ENCODE data around the gene PPID.
"Not testable (repeated sequence)": the region's sequence is repeated elsewhere in the genome, so short reads cannot be mapped to it uniquely, and the experiment has no call there.

The PPID gene

DNA sequence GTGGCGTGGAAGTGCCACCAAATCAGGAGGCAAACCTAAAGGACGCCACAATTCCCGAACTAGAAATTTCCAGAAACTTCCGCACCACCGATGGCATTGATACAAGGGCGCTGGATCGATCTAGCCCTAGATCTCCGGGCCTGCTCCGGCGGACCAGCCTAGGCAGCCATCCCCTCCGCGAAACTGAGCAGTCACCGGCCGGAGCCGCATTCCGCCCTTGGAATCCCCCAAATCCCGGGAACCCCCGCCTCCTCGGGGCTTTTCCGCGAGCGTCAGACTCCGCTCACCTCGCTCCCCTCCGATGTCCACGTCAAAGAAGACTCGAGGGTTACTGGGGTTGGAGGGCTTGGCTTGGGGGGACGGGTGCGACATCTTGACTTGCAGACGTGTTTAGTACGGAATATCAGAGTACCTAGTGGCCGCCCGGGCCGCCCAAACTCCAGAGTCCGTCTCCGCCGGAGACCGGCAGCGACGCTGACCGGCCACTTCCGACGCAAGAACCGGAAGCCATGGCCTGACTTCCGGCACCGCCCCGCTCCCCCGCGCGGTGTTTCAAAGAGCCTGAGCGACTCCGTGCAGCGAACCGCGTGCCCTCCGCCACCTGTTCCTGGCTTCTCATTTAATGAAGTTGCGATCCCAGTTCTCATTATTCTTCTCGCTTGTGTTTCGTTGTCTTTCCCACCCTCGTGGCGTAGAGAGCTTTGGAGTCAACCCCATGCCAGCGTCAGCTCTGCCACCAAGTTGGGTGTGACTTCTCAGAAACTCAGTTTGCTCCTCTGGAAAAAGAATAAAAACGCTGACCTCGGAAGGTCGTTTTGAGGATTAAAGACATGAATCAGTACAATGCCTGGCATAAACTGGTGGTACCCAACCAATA is at the start of gene PPID:
PPID (minus strand) TSS at position 480 of the 877 bp plus-strand sequence; CDS start at position 372, 108 bp downstream.
- DNase-seq = peak; percentile 83

DNA sequence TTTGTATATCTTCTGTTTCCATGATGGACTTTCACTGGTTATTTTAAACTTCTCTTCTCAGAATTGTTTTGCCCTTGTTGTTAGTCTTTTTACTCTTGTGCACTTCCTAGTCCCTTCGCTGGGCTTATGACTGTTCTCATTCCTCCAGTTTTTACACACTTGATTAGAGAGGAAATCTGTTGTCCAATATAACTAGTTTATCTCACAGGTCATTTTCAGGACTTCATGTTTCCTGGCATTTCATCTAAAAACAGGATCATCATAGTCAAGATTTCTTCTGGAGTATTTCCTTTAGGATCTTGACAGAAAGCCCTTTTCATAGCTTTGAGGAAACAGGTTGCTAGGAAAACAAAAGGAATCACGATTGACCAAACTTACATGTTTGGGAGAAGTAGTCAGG is 48.6 kb upstream of the PPID start:
- no peak for DNase-seq

DNA sequence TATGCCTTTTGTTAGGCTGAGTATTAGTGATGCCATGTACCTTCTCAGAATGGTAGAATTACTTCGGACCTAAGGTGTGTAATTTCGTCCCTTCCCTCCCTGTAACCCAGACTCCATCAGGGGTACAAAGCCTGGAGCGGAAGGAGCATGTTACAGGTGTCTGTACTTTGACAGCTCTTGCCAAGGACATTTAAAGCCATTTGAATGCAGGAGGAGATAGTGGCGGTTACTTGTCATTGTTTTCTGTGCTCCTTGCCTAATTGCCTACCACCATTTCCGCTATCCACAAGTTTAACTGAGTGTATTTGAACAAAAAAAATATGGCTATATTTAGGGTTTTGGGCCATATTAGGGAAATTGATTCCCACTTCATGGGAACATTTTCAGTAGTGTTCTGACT is 47.5 kb upstream of the PPID start:
- DNase-seq = no peak

DNA sequence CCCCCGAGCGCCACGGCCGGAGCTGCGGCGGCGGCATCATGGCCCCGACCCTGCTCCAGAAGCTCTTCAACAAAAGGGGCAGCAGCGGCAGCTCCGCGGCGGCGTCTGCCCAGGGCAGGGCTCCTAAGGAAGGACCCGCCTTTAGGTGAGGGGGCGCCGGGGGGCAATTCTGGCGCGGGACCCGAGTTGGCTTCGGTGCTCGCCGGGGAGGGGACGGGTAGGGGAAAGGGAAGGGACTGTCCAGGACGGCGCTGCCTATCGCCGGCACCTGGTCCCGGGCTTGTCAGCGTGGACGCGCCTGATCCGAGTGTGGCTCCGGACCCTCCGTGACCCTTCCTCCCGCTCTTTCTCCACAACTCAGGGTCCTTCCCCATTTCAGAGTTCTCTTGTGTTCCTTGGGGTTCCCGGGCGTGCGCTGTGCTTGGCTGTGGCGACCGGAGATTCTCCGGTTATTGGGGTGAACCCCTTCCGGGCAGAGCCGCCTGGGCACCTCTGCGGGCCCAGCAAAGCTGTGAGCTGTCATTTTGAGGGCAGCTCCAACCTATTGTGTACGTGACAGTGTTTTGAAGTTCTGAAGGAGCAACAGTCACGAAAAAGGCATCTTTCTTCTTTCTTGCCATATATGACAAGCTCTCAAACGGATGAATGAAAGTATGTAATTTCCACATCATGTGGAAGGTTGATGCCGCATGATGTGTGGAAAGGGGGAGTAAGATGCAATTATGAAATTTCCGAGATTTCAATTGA is 46.2 kb upstream of the PPID start:
- peak; percentile 51 for DNase-seq

DNA sequence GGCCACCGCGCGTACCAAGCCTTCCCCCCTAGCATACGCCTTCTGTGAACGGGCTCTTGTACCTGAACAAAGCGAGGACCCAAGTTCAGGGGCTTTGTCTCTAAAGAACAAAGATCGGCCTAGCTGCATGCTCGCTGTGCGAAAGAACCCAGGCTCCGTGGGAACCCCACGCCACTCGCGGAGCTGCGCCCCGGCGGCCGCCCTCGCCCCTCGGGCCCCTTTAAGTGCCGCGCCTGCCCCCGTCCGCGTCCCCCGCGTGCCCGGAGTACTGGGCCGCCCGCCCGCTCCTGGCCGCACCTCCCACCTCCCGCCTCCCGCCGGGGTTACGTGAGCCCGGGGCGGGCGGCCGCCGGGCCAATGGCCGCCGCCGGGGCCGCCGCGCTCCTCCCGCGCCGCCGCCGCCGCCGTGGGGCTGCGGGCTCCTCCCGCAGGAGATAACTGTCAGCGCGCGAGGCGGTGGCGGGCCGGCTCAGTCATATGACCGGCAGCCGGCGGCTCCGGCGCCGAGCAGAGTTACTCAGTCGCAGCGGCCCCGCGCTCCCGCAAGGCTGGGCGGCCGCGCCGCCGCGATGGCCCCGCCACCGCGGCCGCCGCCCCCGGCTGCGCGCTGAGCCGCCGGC is 45.5 kb upstream of the PPID start, which contains the start of gene FNIP2:
FNIP2 (plus strand) TSS at position 472 of the 620 bp plus-strand sequence. CDS start 187 bp downstream, outside the sequence.
- DNase-seq = peak; percentile 79

DNA sequence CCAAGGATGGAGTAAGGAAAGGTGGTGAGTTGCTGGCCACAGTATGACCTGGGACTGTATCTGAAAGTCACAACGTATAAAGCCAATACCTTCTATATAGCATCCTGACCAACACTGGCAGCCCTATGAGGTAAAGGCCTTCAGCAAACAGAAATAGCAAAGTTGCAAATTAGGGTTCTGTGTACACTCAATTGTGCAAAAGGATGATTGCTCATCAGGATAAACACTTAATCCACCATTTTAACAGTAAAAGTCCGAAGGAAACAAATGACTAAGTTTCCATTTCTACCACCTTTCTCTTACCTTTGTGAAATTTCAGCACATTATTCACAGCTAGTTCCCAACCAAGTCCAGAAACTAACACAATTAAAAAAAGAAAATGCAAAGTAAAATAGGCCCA is 44.3 kb upstream of the PPID start:
- DNase-seq = no peak

DNA sequence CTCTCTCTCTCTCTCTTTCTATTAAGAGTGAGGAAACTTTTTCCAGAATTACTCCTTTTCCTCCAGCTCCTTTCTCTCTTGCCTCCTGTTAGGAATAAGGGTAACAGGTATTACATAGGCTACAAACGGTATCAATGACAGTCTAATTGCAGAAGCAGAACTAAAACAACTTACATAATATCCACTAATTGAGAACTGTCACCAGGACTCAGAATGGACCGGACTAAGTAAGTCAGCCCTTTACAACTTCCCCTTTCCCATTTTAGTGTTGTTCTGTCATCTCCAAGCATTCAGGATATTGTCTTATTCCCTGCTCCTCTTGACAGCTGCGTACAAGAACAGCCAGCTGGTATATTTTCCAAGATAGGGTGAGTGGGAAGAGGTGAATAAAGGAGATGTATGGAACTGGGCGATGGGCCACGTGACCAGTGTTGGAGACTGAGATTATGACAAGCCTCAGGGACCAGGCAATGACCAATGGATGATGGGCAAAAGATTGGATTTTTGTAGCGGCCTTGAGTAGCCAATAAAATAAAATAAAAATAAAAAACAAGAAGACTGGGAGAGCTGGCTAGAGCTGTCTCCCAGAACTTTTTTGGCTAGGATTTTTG is 43.3 kb upstream of the PPID start:
- no peak for DNase-seq

DNA sequence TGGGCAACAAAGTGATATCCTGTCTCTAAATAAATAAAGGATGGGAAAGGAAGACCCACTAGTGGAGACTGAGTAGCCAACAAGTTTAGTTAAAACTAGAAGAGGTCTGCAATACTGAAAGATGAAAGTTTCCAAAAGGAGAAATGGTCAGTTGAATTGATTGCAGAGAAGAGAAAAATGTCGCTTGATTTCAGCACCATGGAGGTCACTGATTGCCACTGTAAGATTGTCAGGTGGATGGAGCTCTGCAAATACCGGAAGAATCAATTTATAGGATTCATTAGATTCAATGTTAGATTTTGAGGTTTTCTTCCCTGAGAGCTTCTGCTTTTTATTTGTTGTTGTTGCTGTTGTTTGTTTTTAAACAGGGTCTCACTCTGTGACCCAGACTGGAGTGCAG is 40.3 kb upstream of the PPID start:
- DNase-seq = no peak

DNA sequence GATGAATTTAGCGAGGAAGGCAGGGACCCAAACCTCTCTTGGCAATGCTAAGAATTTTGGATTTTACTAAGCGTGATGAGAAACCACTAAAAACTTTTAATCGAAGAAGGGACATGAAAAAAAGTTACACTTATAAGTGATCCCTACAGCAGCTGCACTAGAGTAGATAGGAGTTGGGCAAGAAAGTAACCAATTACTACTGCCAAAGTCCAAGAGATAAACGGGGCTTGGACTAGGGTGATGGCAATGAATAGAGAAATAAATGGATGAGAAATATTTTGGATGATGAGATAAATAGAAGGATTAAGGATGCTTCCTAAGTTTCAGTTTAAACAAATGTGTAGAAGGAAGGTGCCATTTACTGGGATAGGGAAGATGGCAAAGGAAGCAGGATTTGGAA is 39.4 kb upstream of the PPID start:
- DNase-seq = no peak

DNA sequence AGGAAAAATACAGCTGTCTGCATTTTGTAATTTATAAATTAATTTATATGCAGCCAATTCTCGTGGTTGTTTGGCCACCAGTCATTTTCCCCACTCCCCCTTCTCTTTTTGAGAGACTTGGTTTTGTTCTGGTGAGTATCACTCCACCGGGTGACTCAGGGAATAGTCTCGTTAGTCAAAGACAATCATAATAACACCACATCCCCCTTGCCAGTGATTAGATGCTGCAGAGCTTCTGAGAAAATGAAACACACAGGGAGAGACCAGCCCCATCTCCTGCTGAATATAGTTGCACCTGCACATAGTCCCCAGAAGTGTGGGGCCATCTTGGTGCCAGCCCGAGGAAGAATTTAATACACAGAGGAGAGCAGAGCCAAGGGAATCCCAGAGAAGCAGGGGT is 37.7 kb upstream of the PPID start:
- no peak for DNase-seq

DNA sequence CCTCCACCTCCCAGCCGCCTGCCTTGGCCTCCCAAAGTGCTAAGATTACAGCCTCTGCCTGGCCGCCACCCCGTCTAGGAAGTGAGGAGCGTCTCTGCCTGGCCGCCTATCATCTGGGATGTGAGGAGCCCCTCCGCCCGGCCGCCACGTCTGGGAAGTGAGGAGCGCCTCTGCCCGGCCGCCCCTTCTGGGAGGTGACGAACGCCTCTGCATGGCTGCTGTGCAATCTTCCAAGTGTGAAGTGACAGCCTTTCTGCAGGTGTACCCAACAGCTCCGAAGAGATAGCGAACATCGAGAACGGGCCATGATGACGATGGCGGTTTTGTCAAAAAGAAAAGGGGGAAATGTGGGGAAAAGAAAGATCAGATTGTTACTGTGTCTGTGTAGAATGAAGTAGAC is 36.3 kb upstream of the PPID start:
- not testable (repeated sequence) for DNase-seq

DNA sequence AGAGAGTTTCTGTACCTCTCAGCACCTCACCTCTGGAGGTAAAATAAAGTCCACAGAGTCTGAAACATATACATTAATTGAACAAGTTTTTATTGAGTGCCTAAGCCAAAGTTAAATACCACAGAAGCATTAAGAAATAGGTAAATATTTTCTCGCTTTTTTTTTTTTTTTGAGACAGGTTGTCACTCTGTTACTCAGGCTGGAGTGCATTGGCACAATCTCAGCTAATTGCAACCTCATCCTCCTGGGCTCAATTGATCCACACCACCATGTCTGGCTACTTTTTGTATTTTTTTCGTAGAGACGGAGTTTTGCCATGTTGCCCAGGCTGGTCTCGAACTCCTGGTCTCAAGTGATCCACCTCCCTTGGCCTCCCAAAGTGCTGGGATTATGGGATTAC is 35.5 kb upstream of the PPID start:
- no peak for DNase-seq

DNA sequence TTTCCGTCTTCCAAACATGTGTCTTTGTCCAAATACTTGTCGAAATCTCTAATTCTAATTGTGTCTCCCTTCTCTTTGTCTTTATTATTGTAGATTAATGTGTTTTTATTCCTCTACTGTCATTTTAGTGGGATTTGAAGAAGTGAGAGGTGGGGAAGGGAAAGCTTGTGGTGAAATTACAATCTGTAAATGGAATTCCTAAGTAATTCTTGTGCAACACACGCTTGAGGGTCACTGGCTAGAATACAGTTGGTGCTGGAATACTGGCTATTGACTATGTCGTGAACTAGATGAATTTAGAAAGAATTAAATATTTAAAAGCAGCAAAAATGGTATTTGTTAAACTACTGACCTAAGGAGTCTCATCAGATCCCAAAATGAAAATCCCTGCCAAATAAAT is 34.9 kb upstream of the PPID start:
- no peak for DNase-seq

DNA sequence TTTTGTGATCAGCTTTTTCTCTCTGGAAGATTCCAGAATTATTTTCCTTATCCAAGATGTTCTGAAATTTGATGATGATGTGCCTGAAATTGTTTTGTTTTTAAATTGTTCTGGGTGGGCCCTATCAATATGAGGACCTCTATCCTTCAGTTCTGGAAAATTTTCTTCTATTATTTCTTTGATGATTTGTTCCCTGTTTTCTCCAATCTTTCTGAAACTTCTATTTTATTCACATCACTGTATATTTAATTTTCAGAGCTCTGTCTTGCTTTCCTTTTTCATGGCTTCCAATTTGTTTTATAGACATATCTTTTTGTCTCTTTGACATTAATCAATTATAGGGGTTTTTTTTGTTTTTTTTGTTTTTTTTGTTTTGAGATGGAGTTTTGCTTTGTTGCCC is 33.4 kb upstream of the PPID start:
- no peak for DNase-seq

DNA sequence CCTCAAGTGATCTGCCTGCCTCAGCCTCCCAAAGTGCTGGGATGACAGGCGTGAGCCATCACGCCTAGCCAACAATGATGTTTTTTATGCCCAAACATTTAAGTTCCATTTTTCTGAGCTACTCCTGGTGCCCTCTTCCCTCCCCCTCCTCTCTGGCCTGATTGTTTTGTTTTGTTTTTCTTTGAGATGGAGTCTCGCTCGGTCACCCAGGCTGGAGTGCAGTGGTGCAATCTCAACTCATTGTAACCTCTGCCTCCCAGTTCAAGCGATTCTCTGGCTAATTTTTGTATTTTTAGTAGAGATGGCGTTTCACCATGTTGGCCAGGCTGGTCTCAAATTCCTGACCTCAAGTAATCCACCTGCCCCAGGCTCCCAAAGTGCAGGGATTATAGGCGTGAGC is 32.6 kb upstream of the PPID start:
- not testable (repeated sequence) for DNase-seq

DNA sequence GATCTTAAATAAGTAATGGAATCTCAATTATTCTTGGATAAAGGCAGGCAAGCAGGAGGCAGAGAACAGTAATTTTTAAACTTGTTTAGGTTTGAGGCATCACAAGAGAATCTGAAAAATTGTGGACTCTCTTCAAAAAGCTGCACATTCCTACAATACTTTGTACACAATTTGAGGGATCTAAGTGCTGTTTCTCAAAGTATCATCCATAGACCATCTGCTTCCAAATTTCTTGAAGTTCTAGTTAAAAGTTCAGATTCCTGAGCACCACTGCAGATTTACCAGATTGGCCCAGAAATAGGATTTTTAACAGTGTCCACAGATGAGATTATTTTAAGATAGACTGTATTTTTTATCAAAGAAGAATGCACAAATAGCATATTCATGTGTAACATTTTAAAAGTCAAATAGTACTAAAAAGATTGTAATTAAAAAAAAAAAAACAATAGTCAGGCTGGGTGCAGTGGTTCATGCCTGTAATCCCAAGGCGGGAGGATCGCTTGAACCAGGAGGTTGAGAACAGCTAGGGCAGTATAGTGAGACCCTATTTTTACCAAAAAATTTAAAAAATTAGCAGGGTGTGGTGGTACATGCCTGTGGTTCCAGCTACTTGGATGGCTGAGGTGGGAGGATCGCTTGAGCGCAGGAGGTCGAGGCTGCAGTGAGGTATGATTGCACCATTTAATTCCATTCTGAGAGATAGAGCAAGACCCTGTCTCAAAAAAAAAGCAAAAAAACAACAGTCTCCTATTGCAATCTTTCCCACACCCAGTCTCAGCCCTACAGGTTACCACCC is 31.4 kb upstream of the PPID start:
- no peak for DNase-seq

DNA sequence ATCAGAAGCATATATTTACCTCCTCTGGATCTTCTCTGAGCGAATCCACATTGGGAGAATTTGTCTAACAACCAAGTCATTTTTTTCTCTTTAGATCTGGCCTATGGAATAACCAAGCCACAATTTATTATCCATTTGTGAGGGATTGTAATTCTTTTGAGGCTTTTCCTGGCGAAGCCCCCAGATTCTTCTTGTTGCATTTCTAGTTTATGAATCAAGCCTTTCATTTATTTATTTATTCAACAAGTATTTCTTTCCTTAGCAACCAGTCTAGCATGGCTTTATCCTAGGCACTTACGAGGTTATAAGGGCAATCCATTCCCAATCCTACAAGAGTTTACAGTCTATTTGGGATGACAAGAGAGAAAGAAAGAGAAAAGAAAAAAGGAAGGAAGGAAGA is 27.2 kb upstream of the PPID start:
- DNase-seq = no peak

DNA sequence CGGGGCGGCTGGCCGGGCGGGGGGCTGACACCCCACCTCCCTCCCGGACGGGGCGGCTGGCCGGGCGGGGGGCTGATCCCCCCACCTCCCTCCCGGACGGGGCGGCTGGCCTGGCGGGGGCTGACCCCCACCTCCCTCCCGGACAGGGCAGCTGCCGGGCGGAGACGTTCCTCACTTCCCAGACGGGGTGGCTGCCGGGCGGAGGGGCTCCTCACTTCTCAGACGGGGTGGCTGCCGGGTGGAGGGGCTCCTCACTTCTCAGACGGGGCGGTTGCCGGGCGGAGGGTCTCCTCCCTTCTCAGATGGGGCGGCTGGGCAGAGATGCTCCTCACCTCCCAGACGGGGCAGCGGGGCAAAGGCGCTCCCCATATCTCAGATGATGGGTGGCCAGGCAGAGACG is 23.3 kb upstream of the PPID start:
- DNase-seq = not testable (repeated sequence)

DNA sequence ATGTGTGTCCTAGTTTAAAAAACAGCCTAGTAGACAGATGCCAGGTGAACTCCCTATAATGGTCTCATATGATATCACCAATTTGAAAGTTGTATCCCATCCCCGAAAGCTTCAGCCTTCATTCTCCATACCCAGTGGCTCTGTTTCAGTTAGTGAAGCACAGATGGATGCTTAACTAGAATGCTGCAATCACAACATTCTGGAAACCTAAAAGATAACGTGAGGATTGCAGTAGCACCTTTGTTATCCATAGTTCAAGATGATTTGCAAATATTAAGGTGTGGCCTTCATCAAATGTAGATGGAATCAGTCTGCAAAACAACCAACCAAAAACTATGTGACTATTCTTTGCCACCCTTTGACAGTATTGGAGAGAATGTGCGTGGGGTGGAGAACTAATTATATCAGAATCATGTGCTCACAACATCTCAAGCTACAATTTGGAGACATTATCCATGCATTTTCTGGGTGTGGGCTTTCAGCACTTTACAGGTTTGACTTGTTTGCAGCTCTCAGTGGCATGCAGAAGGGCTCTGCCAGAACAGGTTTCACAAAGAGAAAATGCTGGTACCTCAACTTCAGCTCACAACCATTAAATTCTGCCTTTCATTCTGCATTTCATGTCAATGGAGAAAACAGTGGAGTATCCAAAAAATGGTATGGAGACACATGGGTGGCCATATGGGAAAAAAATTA is 18.3 kb upstream of the PPID start:
- DNase-seq = no peak

DNA sequence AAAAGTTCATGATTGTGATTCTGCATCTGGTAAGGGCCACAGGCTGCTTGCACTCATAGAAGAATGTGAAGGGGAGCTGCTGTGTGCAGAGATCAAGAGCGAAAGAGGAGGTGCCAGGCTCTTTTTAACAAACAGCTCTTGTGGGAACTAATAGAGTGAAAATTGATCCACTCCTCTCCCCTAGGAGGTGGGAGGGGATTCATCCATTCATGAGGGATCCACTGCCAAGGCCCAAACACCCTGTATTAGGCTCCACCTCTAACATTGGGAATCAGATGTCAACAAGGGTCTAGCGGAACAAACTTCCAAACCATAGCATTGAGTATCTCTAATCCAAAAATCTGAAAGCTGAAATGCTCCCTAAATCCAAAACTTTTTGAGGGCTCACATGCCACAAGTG is 16.4 kb upstream of the PPID start:
- DNase-seq = no peak

DNA sequence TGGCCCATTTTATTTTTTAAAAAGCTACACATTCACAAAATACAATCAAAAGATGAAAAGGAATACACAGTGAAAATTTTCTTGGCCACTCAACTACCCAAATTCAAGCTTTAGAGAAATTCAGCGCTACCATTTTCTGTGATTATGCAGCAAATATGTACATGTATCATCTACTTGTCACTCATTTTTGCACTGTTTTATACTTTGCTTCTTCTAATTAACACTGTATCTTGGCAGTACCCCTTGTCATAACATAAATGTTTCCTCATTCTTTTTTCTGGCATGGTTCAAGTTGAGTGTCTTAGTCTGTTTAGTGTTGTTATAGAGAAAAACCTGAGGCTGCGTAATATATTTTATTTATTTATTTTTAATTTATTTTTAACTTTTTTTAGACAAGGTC is 15.7 kb upstream of the PPID start:
- DNase-seq = no peak

Measured in CD4-positive, alpha-beta T cell treated with Interleukin-12 subunit alpha and Interleukin-12 subunit beta, for 1 hour (primary cell).